NB4 (cell line): ENCODE measurements around the gene MX1.

Source experiments
- CTCF ChIP-seq: IDR thresholded peaks from one replicate; pipeline ENCODE4 v1.5.1; 2012; ENCODE audit warnings: low read depth, low read length
- POLR2A ChIP-seq: IDR thresholded peaks from 2 replicates; pipeline ENCODE4 v1.6.1; 2011; ENCODE audit warnings: mild to moderate bottlenecking; ENCODE audit not compliant: insufficient read length; ENCODE audit errors: extremely low read depth

- TF ChIP-seq POLR2A (no peak), CTCF (no peak)
Measured at GRCh38 chr21:41459884-41460534, 34.0 kb downstream of the MX1 start.
